Thyroid gland (tissue), 4 donors: ENCODE measurements around the gene FAM216B.

ENCODE experiments used
- CTCF ChIP-seq, 6 experiments: fragments of 200-600 bp in 3 of 6; fragments of 450-650 bp in 3 of 6; sonication (generic) in 3 of 6; IDR thresholded peaks; one replicate each; pipeline ENCODE4 v1.5.1; 2016 to 2019; ENCODE audit warnings: antibody characterized with exemption in 6 of 6, mild to moderate bottlenecking in 2 of 6, inconsistent platforms in 1 of 6, moderate library complexity in 1 of 6
- POLR2A ChIP-seq, 2 donors: fragments of 450-650 bp; IDR thresholded peaks; one replicate each; pipeline ENCODE4 v1.6.1; 2017; ENCODE audit warnings: antibody characterized with exemption in 2 of 2, mild to moderate bottlenecking in 2 of 2, moderate library complexity in 1 of 2

GRCh38 chr13:42836930-42837690, 55.7 kb downstream of the FAM216B start:
- TF ChIP-seq CTCF (IDR thresholded peaks at IDR 0.05) (peak in 2 of 6 experiments; percentile 7 to 21), POLR2A (IDR thresholded peaks at IDR 0.05) (no peak)
